Motor neuron (in vitro differentiated cells): ENCODE results near the gene PRDM2. TPM values are rescaled to one million over a fixed set of nuclear protein-coding genes. Genes with fewer than 3 reads are reported as not detected.
A peak's percentile ranks its signal among the peaks of the same experiment; 100 is the strongest.

Source experiments
- ATAC-seq, 8 experiments: fragments of 200-7000 bp; cut with Tn5 transposase; replicated peaks in 6 of 8; 2 replicates each; pipeline ENCODE4 v1.8.0; 2021; ENCODE audit warnings: mild to moderate bottlenecking in 8 of 8, moderate library complexity in 8 of 8
- H3K27ac ChIP-seq, 2 donors: fragments of 250-450 bp; sonication (Bioruptor Pico); 2 replicates each; pipeline ENCODE4 v1.9.0; 2021; ENCODE audit warnings: antibody characterized with exemption in 2 of 2, mild to moderate bottlenecking in 2 of 2, moderate library complexity in 1 of 2
- H3K4me1 ChIP-seq, 2 donors: fragments of 250-450 bp; sonication (Bioruptor Pico); replicated peaks in 1 of 2; 2 replicates each; pipeline ENCODE4 v1.6.1; 2021; ENCODE audit warnings: antibody characterized with exemption in 2 of 2, mild to moderate bottlenecking in 2 of 2, moderate library complexity in 1 of 2
- H3K4me3 ChIP-seq, 5 donors: fragments of 250-450 bp; sonication (Bioruptor Pico); 2 replicates each; pipeline ENCODE4 v1.9.0; 2021; ENCODE audit warnings: antibody characterized with exemption in 5 of 5, mild to moderate bottlenecking in 5 of 5, moderate library complexity in 4 of 5
- WGBS, 10 experiments: fragments of 450-650 bp; shearing (Covaris generic); methylation state at CpG; one replicate each; pipeline ENCODE4 v1.0.0; 2022; 5-methylcytosine and 5-hydroxymethylcytosine counted together
- in situ Hi-C, 9 experiments: fragments of 400-800 bp; cut with MboI; loops; one replicate each; pipeline ENCODE4 v1.15.0; 2021; ENCODE audit warnings: low sequenced_read_pairs in 9 of 9, low pct_unique_long_range_greater_than_20kb in 2 of 9; ENCODE audit not compliant: unreplicated experiment in 9 of 9
- total RNA-seq, 8 experiments: library from RNA; unstranded; fragments of 300-600 nt; gene quantifications; 2 replicates each; pipeline versions ENCODE4 v1.2.3 to v1.2.4, GENCODE V29; 2022

The PRDM2 gene
- total RNA-seq, 8 experiments from 2014 or later = 10.9 to 63.9 (median 37.1) TPM

DNA sequence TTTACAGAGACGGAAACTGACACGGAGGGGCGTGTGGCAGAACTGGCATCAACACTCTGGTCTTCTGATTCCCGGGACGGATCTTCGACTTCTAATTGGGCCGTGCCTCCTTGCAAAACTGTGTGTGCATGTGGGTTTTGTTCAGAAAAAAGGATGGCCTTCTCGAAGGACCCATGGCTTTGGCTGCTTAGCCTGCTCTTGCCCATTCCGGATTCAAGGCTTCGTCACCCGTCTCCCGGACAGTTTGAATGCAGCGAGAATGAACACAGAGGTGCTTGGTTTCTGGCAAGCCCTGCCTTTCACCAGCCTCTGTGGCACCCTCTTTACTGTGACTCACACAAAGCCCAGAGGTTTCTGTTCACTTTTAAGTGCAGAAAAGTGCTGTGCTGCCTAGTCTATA is 120.1 kb downstream of the PRDM2 start:
- Histone ChIP-seq H3K27ac (no peak overlapping the region), H3K4me1 (no peaks in the 10 kb centered on the region), H3K4me3 (no peak overlapping the region)
- in situ Hi-C loops = loop anchor here in 2 of 9 experiments (10.0 to 25.0 kb wide), 2 partner anchors 135 to 158 kb away; no protein-coding TSS in a partner anchor
- ATAC-seq = no peak
- WGBS, 10 experiments = 76 to 100% (median 90%) methylated on average over 1 to 13 of the region's 13 CpGs; no CpG with 5 or more reads in 3 of the 10 experiments

- WGBS, 10 experiments = 33 to 94% (median 64%) methylated on average over 1 to 4 of the region's 8 CpGs; no CpG with 5 or more reads in 6 of the 10 experiments
- Histone ChIP-seq H3K4me3 (no peak overlapping the region), H3K4me1 (no peaks in the 10 kb centered on the region), H3K27ac (no peak overlapping the region)
- ATAC-seq = no peak
- in situ Hi-C loops = loop anchor here in 2 of 9 experiments (10.0 to 25.0 kb wide), 2 partner anchors 134 to 158 kb away; no protein-coding TSS in a partner anchor
Measured at GRCh38 chr1:13820456-13820855, 120.5 kb downstream of the PRDM2 start.

- H3K4me3 ChIP-seq = no peak overlapping the region
- H3K27ac ChIP-seq = no peak overlapping the region
- 50 to 96% (median 91%) methylated on average over 1 to 24 of the region's 24 CpGs; no CpG with 5 or more reads in 1 of the 10 experiments for WGBS, 10 experiments
- ATAC-seq = no peak
- in situ Hi-C loops = loop anchor here in 2 of 9 experiments (10.0 to 25.0 kb wide), 2 partner anchors 131 to 161 kb away; no protein-coding TSS in a partner anchor
- H3K4me1 ChIP-seq = no peaks in the 10 kb centered on the region
Measured at GRCh38 chr1:13823126-13823880, 123.3 kb downstream of the PRDM2 start.

DNA sequence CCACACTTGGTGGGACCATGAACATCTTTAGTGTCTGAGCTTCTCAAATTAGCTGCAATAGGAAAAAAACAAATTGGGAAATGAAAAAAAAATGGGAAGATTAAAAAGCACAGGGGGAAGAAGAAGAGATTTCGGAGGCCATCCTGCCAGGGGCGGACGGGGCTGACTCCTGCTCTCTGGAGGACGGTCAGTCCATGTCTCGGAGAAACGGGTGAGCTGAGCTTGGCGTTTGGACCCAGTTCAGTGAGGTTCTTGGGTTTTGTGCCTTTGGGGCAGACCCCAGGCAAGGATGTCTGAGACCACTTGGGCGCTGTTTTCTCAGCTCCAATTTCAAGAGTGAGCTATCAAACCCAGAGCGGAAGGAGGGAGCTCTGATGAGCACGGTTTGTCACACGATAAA is 123.9 kb downstream of the PRDM2 start:
- in situ Hi-C loops = loop anchor here in 2 of 9 experiments (10.0 to 25.0 kb wide), 2 partner anchors 131 to 162 kb away; no protein-coding TSS in a partner anchor
- Histone ChIP-seq H3K4me1 (no peaks in the 10 kb centered on the region), H3K4me3 (no peak overlapping the region), H3K27ac (no peak overlapping the region)
- no peak for ATAC-seq
- WGBS, 10 experiments = 60 to 96% (median 85%) methylated on average over 1 to 11 of the region's 11 CpGs; no CpG with 5 or more reads in 1 of the 10 experiments

GRCh38 chr1:13824626-13825025 is 124.6 kb downstream of the PRDM2 start:
- Histone ChIP-seq H3K27ac (no peak overlapping the region), H3K4me3 (no peak overlapping the region), H3K4me1 (no peaks in the 10 kb centered on the region)
- in situ Hi-C loops = loop anchor here in 2 of 9 experiments (10.0 to 25.0 kb wide), 2 partner anchors 130 to 162 kb away; no protein-coding TSS in a partner anchor
- WGBS, 10 experiments = 65 to 100% (median 85%) methylated on average over 1 to 9 of the region's 9 CpGs; no CpG with 5 or more reads in 2 of the 10 experiments
- no peak for ATAC-seq

- 20 to 89% (median 79%) methylated on average over 1 to 4 of the region's 4 CpGs; no CpG with 5 or more reads in 3 of the 10 experiments for WGBS, 10 experiments
- H3K4me1 ChIP-seq = no peaks in the 10 kb centered on the region
- no peak overlapping the region for H3K4me3 ChIP-seq
- in situ Hi-C loops = loop anchor here in 1 of 9 experiments (10.0 kb wide), 1 partner anchor 130 kb away; no protein-coding TSS in a partner anchor
- no peak for ATAC-seq
- H3K27ac ChIP-seq = no peak overlapping the region
Measured at GRCh38 chr1:13825033-13825432, 125.0 kb downstream of the PRDM2 start.

DNA sequence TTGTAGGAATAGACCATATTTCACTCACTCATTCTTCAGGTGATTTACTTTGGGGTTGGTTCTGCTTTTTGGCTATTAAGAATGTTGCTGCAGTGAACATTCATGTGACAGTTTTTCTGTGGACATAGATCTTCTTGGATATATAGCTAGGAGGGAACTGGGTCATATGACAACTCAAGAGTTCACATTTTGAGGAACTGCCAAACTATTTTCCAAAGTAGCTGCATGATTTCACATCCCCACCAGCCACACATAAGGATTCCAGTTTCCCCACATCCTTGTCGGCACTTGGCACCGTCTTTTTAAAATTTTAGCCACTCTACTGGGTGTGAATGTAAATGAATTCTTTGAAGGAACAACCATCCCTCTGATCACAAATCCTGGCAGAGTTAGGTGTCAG is 126.0 kb downstream of the PRDM2 start:
- peaks cover 0 to 3% of the 10 kb centered on the region in 2 donors for H3K4me1 ChIP-seq
- no peak overlapping the region for H3K27ac ChIP-seq
- in situ Hi-C loops = loop anchor here in 1 of 9 experiments (10.0 kb wide), 1 partner anchor 129 kb away; no protein-coding TSS in a partner anchor
- H3K4me3 ChIP-seq = no peak overlapping the region
- no peak for ATAC-seq
- WGBS, 10 experiments = 30 to 100% (median 98%) methylated on average over 1 to 2 of the region's 2 CpGs; no CpG with 5 or more reads in 2 of the 10 experiments

DNA sequence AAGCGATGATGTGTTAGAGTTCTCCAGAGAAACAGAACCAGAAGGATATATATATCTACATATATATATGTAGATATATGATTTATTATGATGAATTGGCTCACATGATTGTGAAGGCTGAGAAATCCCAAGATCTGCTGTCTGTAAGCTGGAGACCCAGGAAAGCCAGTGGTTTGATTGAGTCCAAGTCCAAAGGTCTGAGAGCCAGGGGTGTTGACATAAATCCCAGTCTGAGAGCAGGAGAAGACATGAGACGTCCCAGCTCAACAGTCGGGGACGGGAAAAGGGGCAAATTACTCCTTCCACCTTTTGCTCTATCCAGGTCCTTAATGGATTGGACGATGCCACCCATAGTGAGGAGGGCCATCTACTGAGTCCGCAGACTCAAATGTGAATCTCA is 126.6 kb downstream of the PRDM2 start:
- Histone ChIP-seq H3K4me3 (no peak overlapping the region), H3K4me1 (peaks cover 0 to 3% of the 10 kb centered on the region in 2 donors), H3K27ac (no peak overlapping the region)
- no peak for ATAC-seq
- in situ Hi-C loops = loop anchor here in 1 of 9 experiments (10.0 kb wide), 1 partner anchor 128 kb away; no protein-coding TSS in a partner anchor
- 58 to 90% (median 83%) methylated on average over 1 to 6 of the region's 6 CpGs; no CpG with 5 or more reads in 2 of the 10 experiments for WGBS, 10 experiments

- WGBS, 10 experiments = 20 to 90% (median 65%) methylated on average over 1 to 13 of the region's 18 CpGs; no CpG with 5 or more reads in 2 of the 10 experiments
- H3K4me1 ChIP-seq = peaks cover 0 to 3% of the 10 kb centered on the region in 2 donors
- no peak overlapping the region for H3K27ac ChIP-seq
- in situ Hi-C loops = loop anchor here in 1 of 9 experiments (10.0 kb wide), 1 partner anchor 126 kb away; no protein-coding TSS in a partner anchor
- no peak overlapping the region for H3K4me3 ChIP-seq
- peak in 5 of 8 experiments; percentile 13 to 77 (median 48) for ATAC-seq
Measured at GRCh38 chr1:13828454-13829151, 128.6 kb downstream of the PRDM2 start.

- no peak overlapping the region for H3K4me3 ChIP-seq
- in situ Hi-C loops = loop anchor here in 1 of 9 experiments (10.0 kb wide), 1 partner anchor 126 kb away; no protein-coding TSS in a partner anchor
- WGBS, 10 experiments = 40 to 100% (median 77%) methylated on average over 1 to 10 of the region's 10 CpGs; no CpG with 5 or more reads in 2 of the 10 experiments
- ATAC-seq = peak in 2 of 8 experiments; percentile 4 to 9
- no peak overlapping the region for H3K27ac ChIP-seq
- H3K4me1 ChIP-seq = peaks cover 0 to 3% of the 10 kb centered on the region in 2 donors
Measured at GRCh38 chr1:13829152-13829769, 129.3 kb downstream of the PRDM2 start.

DNA sequence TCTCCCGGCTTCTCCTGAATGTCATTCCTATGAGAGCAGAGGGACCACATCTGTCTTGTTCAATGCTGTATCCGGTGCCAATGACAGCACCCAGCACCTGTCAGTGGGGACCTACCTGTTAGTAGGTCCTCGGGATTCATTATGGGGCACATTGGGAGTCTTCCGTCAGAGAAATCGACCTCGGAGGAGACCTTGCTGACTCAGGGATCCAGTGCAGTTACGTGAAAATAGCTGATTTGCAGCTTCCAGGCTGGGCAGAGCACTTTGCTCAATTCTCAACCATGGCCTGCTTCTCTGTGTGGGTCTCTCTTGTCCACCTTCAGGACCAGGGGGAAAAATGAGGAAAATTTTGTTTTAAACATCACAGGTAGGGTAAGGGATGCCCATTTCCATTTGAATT is 130.2 kb downstream of the PRDM2 start:
- Histone ChIP-seq H3K4me3 (no peak overlapping the region), H3K27ac (no peak overlapping the region), H3K4me1 (peaks cover 0 to 3% of the 10 kb centered on the region in 2 donors)
- ATAC-seq = no peak
- in situ Hi-C loops = loop anchor here in 1 of 9 experiments (5.0 kb wide), 1 partner anchor 127 kb away; no protein-coding TSS in a partner anchor
- WGBS, 10 experiments = 10 to 83% (median 78%) methylated on average over 1 to 7 of the region's 7 CpGs; no CpG with 5 or more reads in 2 of the 10 experiments
